HG02852 (cell line): ENCODE results near the gene TMEM151B.

Source experiments
- ATAC-seq: cut with Tn5 transposase; IDR thresholded peaks from one replicate; pipeline ENCODE4 v1.9.1; 2021; ENCODE audit warnings: mild to moderate bottlenecking, moderate library complexity; ENCODE audit not compliant: unreplicated experiment

The TMEM151B gene

GRCh38 chr6:44277763-44278162 is 7.5 kb downstream of the TMEM151B start:
- ATAC-seq: no peak

- ATAC-seq: no peak
These were observed 8.1 kb downstream of the TMEM151B start for GRCh38 chr6:44278315-44278714.

- no peak for ATAC-seq
These were observed 8.8 kb downstream of the TMEM151B start for GRCh38 chr6:44278774-44279697.

GRCh38 chr6:44284121-44284520 is 13.9 kb downstream of the TMEM151B start:
- no peak for ATAC-seq

GRCh38 chr6:44284867-44285266 is 14.6 kb downstream of the TMEM151B start:
- no peak for ATAC-seq

GRCh38 chr6:44285552-44286284 is 15.5 kb downstream of the TMEM151B start:
- ATAC-seq: no peak

- no peak for ATAC-seq
These were observed 16.0 kb downstream of the TMEM151B start for GRCh38 chr6:44286285-44286565.

GRCh38 chr6:44286747-44287146 is 16.5 kb downstream of the TMEM151B start:
- no peak for ATAC-seq

GRCh38 chr6:44289726-44290260 is 19.5 kb downstream of the TMEM151B start:
- ATAC-seq: no peak

GRCh38 chr6:44291841-44292240 is 21.6 kb downstream of the TMEM151B start:
- ATAC-seq: no peak

- no peak for ATAC-seq
These were observed 22.6 kb downstream of the TMEM151B start for GRCh38 chr6:44292661-44293365.

GRCh38 chr6:44294832-44295791 is 24.9 kb downstream of the TMEM151B start:
- ATAC-seq: no peak

GRCh38 chr6:44297063-44298038 is 27.1 kb downstream of the TMEM151B start:
- no peak for ATAC-seq

- no peak for ATAC-seq
These were observed 28.0 kb downstream of the TMEM151B start for GRCh38 chr6:44298055-44298803.

GRCh38 chr6:44298864-44299263 is 28.6 kb downstream of the TMEM151B start:
- ATAC-seq: no peak

GRCh38 chr6:44300292-44300823 is 30.1 kb downstream of the TMEM151B start:
- ATAC-seq: no peak

GRCh38 chr6:44301106-44301505 is 30.9 kb downstream of the TMEM151B start:
- no peak for ATAC-seq
